Activated T-helper 17 cell treated with anti-CD3 and anti-CD28 coated beads, Interleukin-2, amount 50 U/mL, for 72 hours (primary cell): ENCODE results near the gene CCT8. TPM values are rescaled to one million over a fixed set of nuclear protein-coding genes. Genes with fewer than 3 reads are reported as not detected.
A peak's percentile ranks its signal among the peaks of the same experiment; 100 is the strongest.
"Not testable (repeated sequence)": the region's sequence is repeated elsewhere in the genome, so short reads cannot be mapped to it uniquely, and the experiment has no call there.

Source experiments
- ATAC-seq: fragments of 150-1000 bp; cut with Tn5 transposase; replicated peaks from 2 replicates; pipeline ENCODE4 v1.10.0; 2021; ENCODE audit warnings: mild to moderate bottlenecking, moderate library complexity
- H3K27ac Mint-ChIP-seq: one replicate; pipeline ENCODE4 v1.8.0; 2022; ENCODE audit warnings: mixed read lengths
- H3K27me3 Mint-ChIP-seq: one replicate; pipeline ENCODE4 v1.8.0; 2022; ENCODE audit warnings: mixed read lengths
- H3K36me3 Mint-ChIP-seq: one replicate; pipeline ENCODE4 v1.8.0; 2022; ENCODE audit warnings: low read depth, mild to moderate bottlenecking, mixed read lengths
- H3K4me1 Mint-ChIP-seq: one replicate; pipeline ENCODE4 v1.8.0; 2022; ENCODE audit warnings: mixed read lengths
- H3K4me3 Mint-ChIP-seq: one replicate; pipeline ENCODE4 v1.8.0; 2022; ENCODE audit warnings: mild to moderate bottlenecking, mixed read lengths
- H3K9me3 Mint-ChIP-seq: one replicate; pipeline ENCODE4 v1.8.0; 2022; ENCODE audit warnings: mixed read lengths
- total RNA-seq, 2 donors: library from RNA; stranded (reverse); gene quantifications; one replicate each; pipeline ENCODE4 v1.2.3, GENCODE V29; 2022

Gene CCT8
- total RNA-seq, 2 donors from 2014 or later, result 333 to 405 TPM

GRCh38 chr21:29017639-29018237 is 55.7 kb downstream of the CCT8 start:
- Mint-ChIP-seq H3K4me3 (peak overlapping the region; percentile 90), H3K4me1 (peaks cover 9% of the 10 kb centered on the region), H3K9me3 (no peaks in the 10 kb centered on the region), H3K27me3 (no peaks in the 10 kb centered on the region), H3K27ac (peak overlapping the region; percentile 84), H3K36me3 (peaks cover 18% of the 10 kb centered on the region)
- no peak for ATAC-seq

- H3K4me1 Mint-ChIP-seq, H3K4me3 Mint-ChIP-seq, H3K9me3 Mint-ChIP-seq, ATAC-seq, H3K27me3 Mint-ChIP-seq, H3K27ac Mint-ChIP-seq: not testable (repeated sequence)
- peaks cover 21% of the 10 kb centered on the region for H3K36me3 Mint-ChIP-seq
Observed at GRCh38 chr21:29011236-29011635, 62.2 kb downstream of the CCT8 start.

- Mint-ChIP-seq H3K27ac (no peak overlapping the region), H3K4me1 (no peaks in the 10 kb centered on the region), H3K4me3 (no peak overlapping the region), H3K36me3 (peaks cover 21% of the 10 kb centered on the region), H3K9me3 (no peaks in the 10 kb centered on the region), H3K27me3 (no peaks in the 10 kb centered on the region)
- ATAC-seq, result no peak
Observed at GRCh38 chr21:29008367-29008766, 65.1 kb downstream of the CCT8 start.

GRCh38 chr21:29007810-29008209 is 65.6 kb downstream of the CCT8 start:
- H3K36me3 Mint-ChIP-seq, result peaks cover 21% of the 10 kb centered on the region
- H3K27ac Mint-ChIP-seq, result no peak overlapping the region
- H3K27me3 Mint-ChIP-seq, result no peaks in the 10 kb centered on the region
- H3K9me3 Mint-ChIP-seq, result no peaks in the 10 kb centered on the region
- H3K4me3 Mint-ChIP-seq, result no peak overlapping the region
- no peaks in the 10 kb centered on the region for H3K4me1 Mint-ChIP-seq
- ATAC-seq, result no peak

GRCh38 chr21:29007135-29007534 is 66.3 kb downstream of the CCT8 start:
- Mint-ChIP-seq H3K36me3 (peaks cover 21% of the 10 kb centered on the region), H3K9me3 (no peaks in the 10 kb centered on the region), H3K4me1 (no peaks in the 10 kb centered on the region), H3K27me3 (no peaks in the 10 kb centered on the region), H3K4me3 (no peak overlapping the region), H3K27ac (no peak overlapping the region)
- ATAC-seq, result no peak

Other genes with a start within 250 kb of the CCT8 start
- gene LTN1, start 80.8 kb downstream of the CCT8 start, total RNA-seq, result 10 to 100 TPM; 33.0 to 42.3 TPM
- 1 to 10 TPM; 4.9 to 9.7 TPM for gene RWDD2B, start 54.3 kb downstream of the CCT8 start, total RNA-seq
- 10 to 100 TPM; 37.8 to 47.6 TPM for gene USP16, start 49.0 kb downstream of the CCT8 start, total RNA-seq
- gene MAP3K7CL, start 57.0 kb upstream of the CCT8 start, total RNA-seq, result 1 to 10 TPM; 3.2 to 9.5 TPM
- 10 to 100 TPM; 26.9 to 86.0 TPM for gene BACH1, start 225.3 kb upstream of the CCT8 start, total RNA-seq